HG03095 (cell line): ENCODE data around the gene UVSSA.
"Not testable (repeated sequence)": the region's sequence is repeated elsewhere in the genome, so short reads cannot be mapped to it uniquely, and the experiment has no call there.

Source experiments
- ATAC-seq: cut with Tn5 transposase; IDR thresholded peaks from one replicate; pipeline ENCODE4 v1.9.1; 2021; ENCODE audit warnings: moderate library complexity; ENCODE audit not compliant: unreplicated experiment

The UVSSA gene

DNA sequence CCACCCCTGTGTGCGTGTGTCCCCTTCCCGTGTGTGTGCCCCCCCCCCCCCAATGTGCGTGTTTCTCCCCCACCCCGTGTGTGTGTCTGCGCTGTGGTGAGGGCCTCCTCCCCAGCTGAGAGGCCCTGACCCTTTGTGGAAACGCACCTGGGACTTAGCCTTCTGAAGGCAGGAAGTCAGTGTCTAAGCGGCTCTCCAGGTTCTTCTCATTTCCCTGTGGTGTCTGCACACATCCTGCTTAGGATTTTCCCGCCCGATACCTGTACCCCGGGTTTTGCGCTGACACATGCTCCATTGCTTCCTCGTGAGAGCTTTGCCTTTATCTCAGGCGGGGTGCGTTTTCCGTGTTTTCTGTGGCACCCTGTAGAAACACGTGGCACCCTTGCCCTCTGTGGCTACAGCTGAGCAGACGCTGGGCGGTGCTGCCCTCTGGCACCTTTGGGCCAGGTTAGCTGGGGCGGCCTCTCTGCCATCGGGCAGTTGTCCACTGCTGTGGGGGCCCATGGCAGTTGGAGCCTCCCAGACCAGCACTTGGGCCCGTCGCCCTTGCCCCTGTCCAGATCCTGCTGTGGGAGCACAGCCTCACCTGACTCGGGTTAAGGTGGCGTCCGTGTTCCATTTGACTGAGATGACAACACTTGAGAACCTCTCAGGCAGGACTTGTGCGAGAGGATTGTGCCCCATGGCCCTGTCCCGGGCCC lies 31.0 kb upstream of the UVSSA start:
- ATAC-seq: no peak

- no peak for ATAC-seq
These were observed 30.4 kb upstream of the UVSSA start for GRCh38 chr4:1316537-1317168.

- no peak for ATAC-seq
These were observed 29.6 kb upstream of the UVSSA start for GRCh38 chr4:1317177-1318045.

- ATAC-seq: no peak
These were observed 29.0 kb upstream of the UVSSA start for GRCh38 chr4:1318046-1318375.

GRCh38 chr4:1318488-1319213 lies 28.4 kb upstream of the UVSSA start:
- no peak for ATAC-seq

DNA sequence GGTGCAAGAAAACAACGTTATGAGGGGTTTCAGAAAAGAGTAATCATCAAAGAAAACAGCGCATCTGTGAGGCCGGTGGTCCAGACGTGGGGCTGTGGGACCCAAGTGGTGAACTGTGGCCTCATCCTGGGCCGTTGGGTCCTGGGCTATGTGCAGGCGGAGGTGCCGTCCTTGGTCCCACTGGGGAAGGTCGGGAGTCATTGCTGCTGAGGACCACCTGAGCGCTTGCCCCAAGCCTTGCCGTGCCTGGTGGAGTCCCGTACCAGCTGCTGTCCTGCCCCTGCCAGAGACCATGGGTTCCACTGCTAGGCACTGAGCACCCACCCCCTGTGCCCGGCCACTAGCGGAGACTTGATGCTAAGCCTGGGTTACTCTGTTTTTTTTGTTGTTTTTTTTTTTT lies 25.5 kb upstream of the UVSSA start:
- no peak for ATAC-seq

GRCh38 chr4:1321946-1322650 lies 24.9 kb upstream of the UVSSA start:
- no peak for ATAC-seq

DNA sequence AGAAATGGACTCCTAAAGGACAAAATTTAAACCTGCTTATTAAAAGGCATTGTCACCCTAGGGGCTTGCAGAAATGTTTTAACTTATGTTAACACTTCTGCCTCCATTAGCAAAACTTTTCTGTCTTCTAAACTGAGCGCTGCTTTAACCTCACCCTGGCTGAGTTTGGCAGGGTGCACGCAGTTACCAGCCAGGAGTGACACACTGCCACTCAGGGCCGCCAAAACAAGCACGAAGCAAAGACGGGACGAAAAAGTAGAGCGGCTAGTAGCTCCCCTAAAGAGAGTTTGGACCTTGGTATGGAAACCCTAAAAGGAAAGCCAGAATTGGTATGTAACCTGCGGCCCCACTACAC lies 23.8 kb upstream of the UVSSA start:
- no peak for ATAC-seq

GRCh38 chr4:1323635-1324442 lies 23.2 kb upstream of the UVSSA start:
- no peak for ATAC-seq

DNA sequence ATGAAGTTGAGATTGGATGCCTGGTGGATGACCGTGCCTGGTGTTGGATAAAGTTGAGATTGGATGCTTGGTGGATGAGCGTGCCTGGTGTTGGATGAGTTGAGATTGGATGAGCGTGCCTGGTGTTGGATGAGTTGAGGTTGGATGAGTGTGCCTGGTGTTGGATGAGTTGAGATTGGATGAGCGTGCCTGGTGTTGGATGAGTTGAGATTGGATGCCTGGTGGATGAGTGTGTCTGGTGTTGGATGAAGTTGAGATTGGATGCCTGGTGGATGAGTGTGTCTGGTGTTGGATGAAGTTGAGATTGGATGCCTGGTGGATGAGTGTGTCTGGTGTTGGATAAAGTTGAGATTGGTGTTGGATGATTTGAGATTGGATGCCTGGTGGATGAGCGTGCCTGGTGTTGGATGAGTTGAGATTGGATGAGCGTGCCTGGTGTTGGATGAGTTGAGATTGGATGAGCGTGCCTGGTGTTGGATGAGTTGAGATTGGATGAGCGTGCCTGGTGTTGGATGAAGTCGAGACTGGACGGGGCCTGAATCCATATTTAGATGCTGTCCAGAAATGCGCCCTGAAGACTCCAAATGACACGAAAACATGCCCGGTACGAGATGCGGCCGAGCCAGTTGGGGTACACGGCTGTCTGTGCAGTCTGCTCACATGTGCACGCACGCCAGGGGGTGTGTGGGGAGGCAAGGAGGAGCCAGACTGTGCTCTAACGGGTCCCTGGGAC lies 22.4 kb upstream of the UVSSA start:
- ATAC-seq: not testable (repeated sequence)

- ATAC-seq: no peak
These were observed 21.9 kb upstream of the UVSSA start for GRCh38 chr4:1325176-1325480.

DNA sequence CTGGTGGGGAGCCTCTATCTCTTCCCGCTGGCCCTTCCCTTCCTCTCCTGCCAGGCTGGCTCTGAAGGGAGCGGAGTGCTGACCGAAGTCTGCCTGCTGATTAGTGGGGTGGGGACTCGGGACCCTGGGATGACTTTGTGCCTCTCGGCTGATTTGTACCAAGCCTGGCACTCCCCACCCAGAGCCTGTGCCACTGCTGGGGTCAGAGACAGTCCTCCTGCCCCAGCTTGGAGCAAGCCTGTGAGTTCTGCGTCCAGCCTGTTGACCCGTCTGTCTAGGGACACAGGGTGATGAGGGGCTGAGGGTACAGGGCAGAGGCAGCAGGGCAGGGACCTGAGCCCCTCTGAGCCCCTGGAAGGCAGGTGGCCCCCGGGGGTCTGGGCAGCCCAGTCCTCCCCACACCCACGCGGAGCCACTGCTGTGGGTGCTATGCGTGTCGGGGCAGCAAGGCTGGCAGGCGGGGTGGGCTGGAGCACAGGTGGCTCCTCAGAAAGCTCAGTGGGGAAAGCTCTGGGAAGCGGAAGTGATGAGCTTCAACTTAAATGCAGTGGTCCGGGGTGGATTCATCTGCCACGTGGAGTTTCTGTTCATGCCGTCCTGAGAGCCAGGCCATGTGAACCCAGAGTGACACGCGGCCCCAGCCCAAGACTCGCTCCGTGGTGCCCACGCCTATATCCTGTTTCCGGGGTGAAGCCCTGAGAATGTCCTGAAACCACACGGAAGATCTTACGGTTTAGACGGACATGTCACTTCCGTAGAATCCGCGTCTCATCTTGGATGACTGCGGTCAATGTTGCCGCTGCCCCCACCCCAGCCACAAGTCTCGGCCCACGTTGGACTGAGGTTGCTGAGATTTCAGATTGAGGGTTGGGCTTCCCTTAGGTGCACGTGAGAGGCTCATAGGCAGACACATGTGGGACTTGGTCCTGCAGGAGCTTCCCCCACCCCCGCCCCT lies 21.1 kb upstream of the UVSSA start:
- ATAC-seq: no peak

- no peak for ATAC-seq
These were observed 20.1 kb upstream of the UVSSA start for GRCh38 chr4:1326751-1327525.

DNA sequence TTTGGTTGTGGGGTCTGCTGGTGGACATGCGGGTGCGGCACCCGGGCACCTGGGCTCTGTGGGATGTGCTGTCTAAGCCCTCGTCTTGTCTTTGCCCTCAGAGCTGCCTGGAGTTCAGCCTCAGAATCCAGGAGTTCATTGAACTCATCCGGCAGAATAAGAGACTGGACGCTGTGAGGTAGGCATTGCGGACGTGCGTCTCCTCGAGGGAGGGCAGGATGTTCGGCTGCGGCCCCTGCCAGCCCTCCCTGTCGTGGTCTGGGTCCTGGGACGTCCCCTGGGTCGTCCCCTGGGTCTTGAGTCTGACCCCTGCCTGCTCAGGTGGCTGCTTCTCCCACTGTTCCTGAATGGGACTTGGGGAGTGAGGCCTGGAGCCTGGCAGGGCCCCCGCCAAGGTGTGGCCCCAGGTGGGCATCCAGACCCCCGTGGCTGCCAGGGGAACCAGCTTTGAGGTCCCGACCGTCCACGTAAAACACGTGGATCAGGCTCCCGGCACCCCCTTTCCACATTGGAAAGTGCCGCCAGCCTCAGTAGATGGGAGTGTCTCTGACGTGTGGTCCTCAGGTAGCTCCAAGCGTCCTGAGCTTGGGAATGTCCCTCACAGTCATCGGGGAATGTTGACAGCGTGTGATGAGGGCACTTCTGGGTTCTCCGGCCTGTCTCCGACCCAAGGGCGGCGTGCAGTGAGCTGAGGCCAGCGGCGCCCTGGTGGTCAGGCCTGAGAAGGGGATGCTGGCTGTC lies 19.3 kb upstream of the UVSSA start:
- ATAC-seq: no peak

DNA sequence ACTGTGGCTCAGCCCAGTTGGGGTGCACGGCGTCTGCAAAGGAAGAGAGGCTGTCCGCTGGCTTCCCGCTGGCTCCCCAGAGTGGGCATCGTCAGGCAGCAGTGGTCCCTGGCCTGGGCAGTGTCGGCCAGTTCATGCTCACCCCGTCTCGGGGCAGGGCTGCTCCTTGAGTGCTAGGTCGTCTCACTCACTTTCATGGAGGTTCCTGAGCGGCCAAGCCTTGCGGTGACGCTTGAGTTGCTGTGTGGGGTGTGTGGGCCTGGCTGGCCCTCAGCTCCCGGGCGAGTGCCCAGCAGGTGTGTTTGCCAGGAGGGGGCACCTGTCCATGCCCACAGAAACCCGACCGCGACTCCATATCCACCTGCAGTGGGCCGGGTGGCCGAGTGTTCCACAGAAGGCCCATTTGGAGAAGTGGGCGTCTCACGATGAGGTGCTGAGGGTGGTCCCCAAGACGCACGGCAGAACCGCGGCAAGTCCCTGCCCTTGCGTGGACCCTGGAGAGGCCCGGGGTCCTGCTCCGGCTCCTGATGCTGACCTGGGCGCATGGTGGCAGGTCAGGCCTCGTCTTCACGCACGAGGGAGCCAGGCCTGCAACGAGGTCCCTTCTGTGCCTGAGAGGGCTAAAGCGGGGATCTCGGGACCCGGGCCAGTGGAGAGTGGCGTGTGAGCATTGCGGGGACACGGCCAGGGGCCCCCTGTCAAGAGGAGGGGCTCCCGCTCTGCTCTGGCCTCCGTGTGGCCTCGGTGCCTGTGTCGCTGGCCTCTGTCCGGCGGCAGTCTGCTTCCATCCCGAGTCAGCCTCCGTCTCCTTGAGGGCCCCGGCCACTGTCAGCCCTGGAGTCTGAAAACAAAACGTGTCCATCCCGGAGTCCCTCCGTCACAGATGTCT lies 18.5 kb upstream of the UVSSA start:
- no peak for ATAC-seq
